GM23248 (cell line): Measurements from ENCODE around the gene TRIM2.

ENCODE experiments used
- EZH2 ChIP-seq: fragments of 200-600 bp; sonication (generic); IDR thresholded peaks from 2 replicates; pipeline ENCODE4 v1.6.1; 2018; ENCODE audit warnings: antibody characterized with exemption, mild to moderate bottlenecking; ENCODE audit not compliant: insufficient read depth, poor library complexity, severe bottlenecking
- EZH2phosphoT487 ChIP-seq: fragments of 200-600 bp; sonication (generic); IDR thresholded peaks from 2 replicates; pipeline ENCODE4 v1.6.1; 2018; ENCODE audit warnings: antibody characterized with exemption, moderate library complexity, mild to moderate bottlenecking, low read depth; ENCODE audit not compliant: insufficient read depth

GRCh38 chr4:153252122-153252521 is 47.9 kb downstream of the TRIM2 start:
- TF ChIP-seq EZH2 (no peak), EZH2phosphoT487 (no peak)
